Keratinocyte (primary cell): ENCODE data around the gene NPPA.

ENCODE experiments used
- EZH2 ChIP-seq: IDR thresholded peaks from one replicate; pipeline ENCODE4 v1.6.1; 2012; ENCODE audit warnings: inconsistent platforms, mild to moderate bottlenecking, low read length, moderate library complexity
- TF ChIP-seq, protein P1 (sequence below), 3 experiments: IDR thresholded peaks in 1 of 3; conservative IDR thresholded peaks in 1 of 3; optimal IDR thresholded peaks in 1 of 3; 2 replicates in 2 of 3; 3 replicates in 1 of 3; pipeline versions ENCODE3 to v1.5.1; 2011; ENCODE audit warnings: low read length in 3 of 3, mild to moderate bottlenecking in 3 of 3, moderate library complexity in 2 of 3, control low read depth in 1 of 3, inconsistent platforms in 1 of 3; ENCODE audit not compliant: insufficient read depth in 2 of 3; ENCODE audit errors: extremely low read depth in 1 of 3

DNA sequence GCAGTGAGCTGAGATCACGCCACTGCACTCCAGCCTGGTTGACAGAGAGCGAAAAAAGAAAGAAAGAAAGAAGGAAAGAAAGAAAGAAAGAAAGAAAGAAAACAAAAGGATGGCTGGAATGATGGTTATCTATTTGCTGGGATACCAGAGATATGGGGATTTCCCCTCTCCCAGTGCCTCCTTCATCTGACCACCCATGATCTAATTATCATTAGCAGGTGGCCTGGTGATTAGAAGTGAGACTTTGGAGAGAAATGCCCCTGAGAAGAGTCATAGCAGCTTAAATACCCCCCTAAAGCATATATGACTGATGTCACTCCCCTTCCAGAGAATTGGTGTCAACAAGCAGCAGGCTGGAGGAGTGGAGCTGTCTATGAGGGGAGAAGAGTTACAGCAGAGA lies 12.5 kb upstream of the NPPA start:
- TF ChIP-seq, protein P1, sequence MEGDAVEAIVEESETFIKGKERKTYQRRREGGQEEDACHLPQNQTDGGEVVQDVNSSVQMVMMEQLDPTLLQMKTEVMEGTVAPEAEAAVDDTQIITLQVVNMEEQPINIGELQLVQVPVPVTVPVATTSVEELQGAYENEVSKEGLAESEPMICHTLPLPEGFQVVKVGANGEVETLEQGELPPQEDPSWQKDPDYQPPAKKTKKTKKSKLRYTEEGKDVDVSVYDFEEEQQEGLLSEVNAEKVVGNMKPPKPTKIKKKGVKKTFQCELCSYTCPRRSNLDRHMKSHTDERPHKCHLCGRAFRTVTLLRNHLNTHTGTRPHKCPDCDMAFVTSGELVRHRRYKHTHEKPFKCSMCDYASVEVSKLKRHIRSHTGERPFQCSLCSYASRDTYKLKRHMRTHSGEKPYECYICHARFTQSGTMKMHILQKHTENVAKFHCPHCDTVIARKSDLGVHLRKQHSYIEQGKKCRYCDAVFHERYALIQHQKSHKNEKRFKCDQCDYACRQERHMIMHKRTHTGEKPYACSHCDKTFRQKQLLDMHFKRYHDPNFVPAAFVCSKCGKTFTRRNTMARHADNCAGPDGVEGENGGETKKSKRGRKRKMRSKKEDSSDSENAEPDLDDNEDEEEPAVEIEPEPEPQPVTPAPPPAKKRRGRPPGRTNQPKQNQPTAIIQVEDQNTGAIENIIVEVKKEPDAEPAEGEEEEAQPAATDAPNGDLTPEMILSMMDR (optimal IDR thresholded peaks at IDR 0.05 in 1 of 3, IDR thresholded peaks at IDR 0.05 in 1 of 3, conservative IDR thresholded peaks at IDR 0.05 in 1 of 3; ENCODE audit: extremely low read depth in 1 of 3, insufficient read depth in 2 of 3, low read length in 3 of 3), result no peak
- TF ChIP-seq EZH2, result no peak
